Hematopoietic multipotent progenitor cell treated with erythropoietin and hydrocortisone succinate and interleukin-3 and kit ligand, for 17 days (in vitro differentiated cells): ENCODE data around the gene SRPRA.
A peak's percentile ranks its signal among the peaks of the same experiment; 100 is the strongest.
"Not testable (repeated sequence)": the region's sequence is repeated elsewhere in the genome, so short reads cannot be mapped to it uniquely, and the experiment has no call there.

Experiments
- DNase-seq: peaks from one replicate; pipeline ENCODE4 v3.0.0-alpha.2; 2015; ENCODE audit warnings: low spot score

Gene SRPRA

DNA sequence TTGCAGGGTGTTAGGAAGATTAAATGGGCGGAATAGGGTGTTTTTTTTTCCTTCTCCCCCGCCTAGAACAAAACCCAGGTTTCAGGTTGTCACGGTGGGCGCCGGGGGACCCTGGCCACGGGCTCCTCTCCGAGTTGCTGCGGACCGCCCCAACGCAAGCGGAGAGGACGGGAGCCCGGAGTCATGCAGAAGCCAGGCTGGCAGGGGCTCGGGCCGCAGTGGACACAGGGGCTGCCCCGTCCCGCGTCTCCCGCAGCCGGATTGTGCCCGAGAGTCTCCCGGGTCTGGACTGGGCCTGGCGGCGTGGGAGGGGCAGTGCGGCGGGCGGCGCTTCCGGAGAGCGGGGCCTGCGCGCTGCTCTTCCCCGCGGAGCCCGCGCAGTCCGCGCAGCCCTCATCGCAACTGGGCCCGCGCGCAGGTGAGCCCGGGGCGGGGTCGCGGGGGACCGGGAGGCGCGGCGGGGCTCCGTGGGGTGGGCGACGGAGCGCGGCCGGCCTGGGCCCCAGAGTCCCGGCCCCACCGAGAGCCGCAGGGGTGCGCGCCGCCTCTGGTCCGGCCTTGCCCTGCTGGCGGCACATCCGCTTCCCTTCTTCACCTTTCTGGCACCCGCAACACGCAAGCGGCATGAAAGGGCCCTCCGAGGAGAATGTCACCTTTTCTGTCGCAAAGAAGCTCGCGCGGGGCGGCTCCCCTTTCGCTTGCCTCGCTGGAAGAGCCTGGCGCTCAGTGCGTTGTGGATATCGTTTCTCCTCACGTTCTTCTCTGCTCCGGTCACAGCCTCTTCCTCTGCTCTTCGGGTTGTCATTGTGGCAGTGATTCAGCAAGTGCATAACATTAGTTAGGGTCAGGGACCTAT is 14.3 kb upstream of the SRPRA start, which contains the start of gene TIRAP:
TIRAP (plus strand) TSS at position 358 of the 856 bp plus-strand sequence. CDS start 7,802 bp downstream, outside the sequence.
- DNase-seq: no peak

- no peak for DNase-seq
Measured at GRCh38 chr11:126282361-126282735, 13.7 kb upstream of the SRPRA start.

DNA sequence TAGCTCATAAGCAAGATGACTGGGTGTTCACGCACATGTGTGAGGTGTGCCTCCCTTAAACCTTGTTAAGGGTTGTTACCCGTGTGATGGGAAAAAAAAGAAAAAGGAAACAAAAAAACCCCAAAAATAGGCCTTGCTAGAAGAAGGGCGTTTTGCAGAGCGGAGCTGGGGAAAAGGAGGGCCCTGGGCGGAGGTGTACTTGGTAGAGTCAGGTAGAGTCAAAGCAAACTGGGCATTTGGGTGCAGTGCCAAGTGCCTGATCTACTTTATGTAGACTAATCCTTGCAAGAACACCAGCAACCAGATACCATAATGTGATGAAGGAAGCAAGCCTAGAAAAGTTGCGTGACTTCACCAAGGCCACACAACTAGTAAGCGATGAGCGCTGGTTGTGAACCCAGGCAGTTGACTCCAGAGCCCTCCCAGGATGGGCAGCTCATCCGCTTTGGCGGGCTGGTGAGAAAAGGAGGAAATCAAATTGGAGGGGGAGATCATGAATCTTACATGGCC is 13.0 kb upstream of the SRPRA start:
- DNase-seq: no peak

DNA sequence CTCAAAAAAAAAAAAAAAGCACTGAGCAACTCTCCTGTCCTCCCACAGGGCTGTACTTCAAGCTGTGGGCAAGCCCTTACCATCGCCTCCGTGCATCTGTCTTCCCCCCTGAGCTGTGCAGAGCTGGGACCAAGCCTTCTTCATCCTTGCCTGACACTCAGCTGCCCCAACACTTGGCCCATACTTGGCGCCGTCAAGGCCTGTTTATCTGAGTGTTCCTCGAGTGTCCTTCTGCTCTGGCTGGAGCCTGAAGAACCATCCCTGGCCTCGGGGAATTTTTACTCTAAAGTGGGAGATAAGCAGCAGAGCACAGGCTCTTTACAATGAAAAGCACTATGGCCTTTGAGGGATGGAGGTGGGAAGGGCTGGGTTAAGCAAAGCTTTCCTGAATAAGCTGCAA is 12.6 kb upstream of the SRPRA start:
- DNase-seq: no peak

DNA sequence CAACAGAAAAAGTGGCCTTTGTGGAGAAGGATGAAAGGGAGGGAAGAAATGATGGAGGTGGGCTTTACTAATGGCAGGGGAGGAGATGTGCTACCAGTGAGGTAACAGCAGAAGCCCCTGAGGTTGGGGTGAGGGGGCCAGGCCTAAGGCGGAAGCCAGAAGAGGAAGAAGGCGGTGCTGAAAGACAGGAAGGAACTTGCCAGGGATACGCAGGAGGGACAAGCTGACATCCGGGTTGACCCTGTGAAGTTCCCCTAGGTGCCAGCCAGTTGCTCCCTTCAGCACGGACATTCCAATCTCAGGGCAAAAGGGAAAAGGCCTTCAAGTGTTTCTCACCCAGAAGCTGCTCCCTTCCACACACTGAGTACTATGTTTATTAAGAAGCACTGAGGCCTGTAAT is 11.9 kb upstream of the SRPRA start:
- DNase-seq: no peak

GRCh38 chr11:126279191-126279590 is 10.5 kb upstream of the SRPRA start:
- DNase-seq: no peak

DNA sequence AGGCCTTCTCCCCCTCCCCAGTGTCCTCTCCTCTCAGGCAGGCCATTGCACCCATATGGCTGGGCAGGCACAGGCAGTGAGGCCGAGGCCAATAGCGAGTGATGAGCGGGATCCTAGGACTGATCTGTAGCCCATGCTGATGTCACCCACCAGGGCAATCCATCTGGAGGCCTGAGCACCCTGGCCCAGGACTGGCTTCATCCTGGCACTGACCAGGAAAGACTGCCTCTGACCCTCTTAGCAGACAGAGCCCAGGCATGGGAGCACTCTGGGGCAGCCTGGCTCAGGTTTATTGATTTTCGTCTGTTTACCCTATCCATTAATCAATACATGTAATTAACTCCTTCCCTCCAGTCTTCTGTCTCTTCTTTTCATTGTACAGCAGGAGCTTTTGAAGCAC is 9.1 kb upstream of the SRPRA start:
- DNase-seq: no peak

DNA sequence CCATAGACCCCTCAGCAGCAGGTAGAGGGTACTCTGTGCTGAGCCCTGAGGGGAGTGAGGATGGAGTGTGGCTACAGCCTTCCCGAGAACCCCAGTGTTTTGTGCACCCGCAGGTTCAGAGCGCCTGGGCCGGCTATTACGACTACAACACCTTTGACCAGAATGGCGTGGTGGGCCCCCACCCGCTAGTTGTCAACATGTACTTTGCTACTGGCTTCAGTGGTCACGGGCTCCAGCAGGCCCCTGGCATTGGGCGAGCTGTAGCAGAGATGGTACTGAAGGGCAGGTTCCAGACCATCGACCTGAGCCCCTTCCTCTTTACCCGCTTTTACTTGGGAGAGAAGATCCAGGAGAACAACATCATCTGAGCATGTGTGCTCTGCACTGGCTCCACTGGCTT is 8.6 kb upstream of the SRPRA start:
- DNase-seq: no peak

GRCh38 chr11:126268361-126268707 is 361 bp downstream of the SRPRA start:
- DNase-seq: no peak

- peak; percentile 9 for DNase-seq
Measured at GRCh38 chr11:126267650-126268049, 1.0 kb downstream of the SRPRA start.

DNA sequence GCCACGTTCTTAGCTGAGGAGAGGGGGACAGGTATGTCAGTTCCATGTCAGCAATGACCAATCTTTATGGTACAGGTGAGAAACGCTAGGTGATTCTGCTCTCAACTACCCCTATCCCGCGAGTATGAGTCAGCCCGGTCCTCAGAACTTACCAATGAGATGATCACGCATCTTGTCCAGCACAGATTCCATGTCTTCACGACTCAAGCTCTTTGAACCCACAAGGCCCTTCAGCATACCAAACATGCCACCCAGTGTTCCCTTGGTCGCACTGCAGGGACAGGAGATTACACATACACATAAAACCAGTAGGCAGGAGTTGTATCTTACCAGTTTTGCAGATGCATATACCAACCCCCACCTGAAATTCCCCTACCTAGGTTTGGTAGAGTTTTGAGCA is 2.9 kb downstream of the SRPRA start:
- DNase-seq: no peak

- no peak for DNase-seq
Measured at GRCh38 chr11:126263489-126263888, 5.2 kb downstream of the SRPRA start.

DNA sequence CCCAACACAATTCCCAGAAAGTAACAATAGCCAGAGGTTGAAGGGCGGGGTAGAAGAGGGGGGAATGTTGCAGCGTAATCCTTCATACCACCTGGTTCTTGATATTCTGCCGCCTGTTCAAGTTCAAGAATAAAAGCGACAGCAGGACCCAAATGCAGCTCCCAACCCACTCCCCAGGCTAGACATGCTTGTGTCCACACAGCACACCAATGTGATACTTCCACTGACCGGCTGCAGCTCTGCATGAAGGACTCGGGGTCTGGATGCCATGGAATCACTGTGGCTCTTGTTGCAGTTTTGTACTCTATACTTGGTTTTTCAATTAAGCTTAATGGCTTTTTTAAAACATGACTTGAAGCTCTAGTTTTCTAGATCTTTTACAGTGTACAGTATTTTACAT is 6.5 kb downstream of the SRPRA start:
- DNase-seq: no peak

GRCh38 chr11:126257764-126258163 is 10.9 kb downstream of the SRPRA start:
- DNase-seq: no peak

GRCh38 chr11:126257144-126257543 is 11.6 kb downstream of the SRPRA start:
- no peak for DNase-seq

DNA sequence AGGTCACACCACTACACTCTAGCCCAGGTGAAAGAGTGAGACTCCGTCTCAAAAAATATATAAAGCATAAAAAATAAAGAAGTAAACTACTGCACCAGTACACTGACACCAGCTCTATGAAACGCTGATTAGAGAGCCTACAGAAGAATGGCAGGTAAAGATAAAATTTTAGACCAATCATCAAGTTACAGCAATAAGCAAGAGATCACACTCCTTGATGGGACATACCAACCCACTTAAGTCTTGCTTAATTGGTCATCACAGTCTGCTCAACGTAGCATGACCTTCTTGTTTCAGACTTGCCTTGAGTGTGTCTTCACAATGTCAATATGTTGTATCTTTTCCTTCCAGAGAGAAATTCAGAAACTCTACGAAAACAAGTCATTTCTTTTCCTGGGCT is 12.5 kb downstream of the SRPRA start:
- no peak for DNase-seq

- not testable (repeated sequence) for DNase-seq
Measured at GRCh38 chr11:126255507-126255906, 13.2 kb downstream of the SRPRA start.

DNA sequence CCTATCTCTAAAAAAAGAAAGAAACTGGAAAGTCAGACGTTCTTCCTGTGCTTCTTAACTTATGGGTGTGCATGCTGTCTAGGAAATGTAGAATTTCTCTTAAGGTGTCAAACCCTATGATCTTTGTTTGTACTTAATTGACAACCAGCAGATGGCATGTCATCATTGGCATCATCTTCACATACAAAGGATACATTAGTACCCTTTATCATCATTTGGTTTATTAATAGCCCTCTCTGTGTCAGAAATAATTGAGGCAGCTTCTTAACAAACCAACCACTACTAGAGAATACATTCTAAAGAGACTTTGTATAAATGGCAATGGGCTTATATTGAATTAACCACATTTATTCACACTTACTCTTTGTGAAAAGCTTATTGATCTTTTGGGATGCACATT is 13.9 kb downstream of the SRPRA start:
- no peak for DNase-seq

DNA sequence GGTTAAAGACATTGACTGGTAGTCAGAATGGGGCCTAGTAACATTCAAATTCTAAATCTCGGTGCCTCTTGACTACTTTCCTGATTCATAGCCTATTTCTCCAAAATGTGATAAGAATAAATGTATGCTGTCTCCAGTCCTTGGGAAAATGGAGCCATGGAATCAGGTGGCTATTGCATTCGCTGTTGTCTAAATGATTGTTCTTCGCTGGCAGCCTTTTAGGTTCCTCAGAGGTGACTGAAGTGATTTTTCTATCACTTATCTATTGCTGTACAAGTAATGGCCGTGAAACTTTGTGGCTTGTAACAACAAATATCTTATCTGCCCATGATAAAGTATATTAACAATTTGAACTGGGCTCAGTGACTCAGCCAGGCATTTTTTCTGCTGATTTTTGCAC is 15.4 kb downstream of the SRPRA start:
- DNase-seq: no peak

DNA sequence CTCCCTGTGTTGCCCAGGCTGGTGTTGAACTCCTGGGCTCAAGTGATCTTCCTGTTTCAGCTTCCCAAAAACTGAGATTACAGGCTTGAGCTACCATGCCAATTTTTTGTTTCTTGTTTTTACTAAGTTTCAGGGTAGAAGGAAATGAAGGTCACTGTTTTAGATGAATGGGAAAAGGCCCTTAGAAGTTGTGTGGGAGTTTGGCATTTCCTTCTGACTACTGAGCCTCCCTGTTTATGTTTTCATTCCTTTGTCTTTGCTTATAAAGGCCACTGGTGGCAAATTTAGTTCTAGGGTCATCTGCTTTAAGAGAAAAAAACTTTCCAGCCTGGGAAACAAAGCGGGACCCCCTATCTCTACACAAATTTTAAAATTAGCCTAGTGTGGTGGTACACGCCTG is 22.1 kb downstream of the SRPRA start:
- no peak for DNase-seq

GRCh38 chr11:126233391-126233790 is 35.3 kb downstream of the SRPRA start:
- DNase-seq: no peak

- DNase-seq: no peak
Measured at GRCh38 chr11:126232683-126233082, 36.0 kb downstream of the SRPRA start.

- no peak for DNase-seq
Measured at GRCh38 chr11:126231725-126232459, 36.8 kb downstream of the SRPRA start.
